Measurements from ENCODE around the gene TAL2.

DNA sequence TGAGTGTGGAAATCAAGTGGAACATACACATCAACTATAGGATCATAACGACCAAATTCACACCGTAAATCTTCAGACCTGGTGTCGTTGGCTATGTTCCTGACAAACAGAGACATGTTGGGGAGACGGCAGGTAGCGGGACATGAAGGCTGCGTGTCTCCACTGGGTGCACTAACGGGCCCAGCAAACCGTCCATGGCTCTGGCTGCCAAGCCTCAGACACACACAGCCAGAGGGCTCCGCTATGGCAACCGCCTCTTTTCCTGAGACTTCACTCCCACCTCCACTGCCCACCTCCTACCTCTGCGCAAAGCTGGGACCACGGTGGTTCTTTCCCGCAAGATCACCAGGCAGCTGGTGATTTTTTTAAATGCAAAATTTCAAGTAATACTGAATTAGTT is 48.4 kb downstream of the TAL2 start:
- TF ChIP-seq, protein P1, sequence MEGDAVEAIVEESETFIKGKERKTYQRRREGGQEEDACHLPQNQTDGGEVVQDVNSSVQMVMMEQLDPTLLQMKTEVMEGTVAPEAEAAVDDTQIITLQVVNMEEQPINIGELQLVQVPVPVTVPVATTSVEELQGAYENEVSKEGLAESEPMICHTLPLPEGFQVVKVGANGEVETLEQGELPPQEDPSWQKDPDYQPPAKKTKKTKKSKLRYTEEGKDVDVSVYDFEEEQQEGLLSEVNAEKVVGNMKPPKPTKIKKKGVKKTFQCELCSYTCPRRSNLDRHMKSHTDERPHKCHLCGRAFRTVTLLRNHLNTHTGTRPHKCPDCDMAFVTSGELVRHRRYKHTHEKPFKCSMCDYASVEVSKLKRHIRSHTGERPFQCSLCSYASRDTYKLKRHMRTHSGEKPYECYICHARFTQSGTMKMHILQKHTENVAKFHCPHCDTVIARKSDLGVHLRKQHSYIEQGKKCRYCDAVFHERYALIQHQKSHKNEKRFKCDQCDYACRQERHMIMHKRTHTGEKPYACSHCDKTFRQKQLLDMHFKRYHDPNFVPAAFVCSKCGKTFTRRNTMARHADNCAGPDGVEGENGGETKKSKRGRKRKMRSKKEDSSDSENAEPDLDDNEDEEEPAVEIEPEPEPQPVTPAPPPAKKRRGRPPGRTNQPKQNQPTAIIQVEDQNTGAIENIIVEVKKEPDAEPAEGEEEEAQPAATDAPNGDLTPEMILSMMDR (IDR thresholded peaks at IDR 0.05) = no peak
- TF ChIP-seq POLR2A (IDR thresholded peaks at IDR 0.05) = no peak

All from testis (tissue), 2 donors.